ENCODE results near the gene RPN1. TPM values are rescaled to one million over a fixed set of nuclear protein-coding genes. Genes with fewer than 3 reads are reported as not detected.
A peak's percentile ranks its signal among the peaks of the same experiment; 100 is the strongest.

The RPN1 gene
- total and polyA plus RNA-seq, 2 of the 8 experiments (the other 6 are each of a cell fraction or from before 2014, with no cell fraction given) = 165 to 211 TPM

DNA sequence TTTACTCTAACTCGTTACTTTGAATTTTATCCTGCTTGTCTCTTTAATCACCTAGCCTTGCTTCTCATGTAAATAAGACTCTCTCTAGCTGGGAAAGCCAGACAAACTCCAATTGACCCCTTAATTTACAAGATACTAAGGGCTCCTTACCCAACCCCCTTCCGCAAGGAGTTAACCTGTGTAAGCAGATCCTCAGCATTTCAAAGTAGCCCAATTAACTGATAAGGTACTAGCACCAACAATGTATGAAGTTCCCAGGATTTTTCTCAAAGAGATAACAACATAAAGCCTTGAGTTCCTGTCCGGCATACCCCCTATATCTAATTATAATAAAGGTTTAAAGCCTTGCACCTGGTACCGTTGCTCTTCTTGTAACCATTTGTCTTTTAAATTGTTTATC lies 25.2 kb upstream of the RPN1 start (continued):
- peak; percentile 61 for TF ChIP-seq CHD7 (IDR thresholded peaks at IDR 0.05; ENCODE audit: insufficient replicate concordance, low read length)
